Measurements from ENCODE around the gene ARL14EPL.

The ARL14EPL gene

GRCh38 chr5:116023619-116024018 is 8.7 kb upstream of the ARL14EPL start:
- TF ChIP-seq TOX (CRISPR knock-in tag; IDR thresholded peaks at IDR 0.05; ENCODE audit: borderline replicate concordance) (no peak), ISL1 (CRISPR knock-in tag; IDR thresholded peaks at IDR 0.05) (no peak), GLIS3 (CRISPR knock-in tag; IDR thresholded peaks at IDR 0.05) (no peak), ZNF565 (CRISPR knock-in tag; conservative IDR thresholded peaks at IDR 0.05; ENCODE audit: low read depth) (no peak), CREB5 (CRISPR knock-in tag; IDR thresholded peaks at IDR 0.05; ENCODE audit: low read depth) (no peak), SNAI2 (CRISPR knock-in tag; IDR thresholded peaks at IDR 0.05) (no peak), CSDC2 (CRISPR knock-in tag; IDR thresholded peaks at IDR 0.05) (no peak), ESRRG (CRISPR knock-in tag; IDR thresholded peaks at IDR 0.05) (no peak), ZFP30 (CRISPR knock-in tag; IDR thresholded peaks at IDR 0.05) (no peak), TCF4 (CRISPR knock-in tag; IDR thresholded peaks at IDR 0.05; ENCODE audit: borderline replicate concordance) (no peak), ZNF8 (CRISPR knock-in tag; IDR thresholded peaks at IDR 0.05) (no peak), ARNTL (CRISPR knock-in tag; IDR thresholded peaks at IDR 0.05; ENCODE audit: borderline replicate concordance, low read depth) (no peak)
- ATAC-seq, result no peak

GRCh38 chr5:116025866-116026265 is 6.4 kb upstream of the ARL14EPL start:
- ATAC-seq, result no peak
- TF ChIP-seq CSDC2 (CRISPR knock-in tag; IDR thresholded peaks at IDR 0.05) (no peak), CSRNP3 (CRISPR knock-in tag; IDR thresholded peaks at IDR 0.05) (no peak), TSHZ2 (CRISPR knock-in tag; IDR thresholded peaks at IDR 0.05) (no peak), ZC3H10 (CRISPR knock-in tag; IDR thresholded peaks at IDR 0.05) (no peak), TOX (CRISPR knock-in tag; IDR thresholded peaks at IDR 0.05; ENCODE audit: borderline replicate concordance) (no peak), ZNF70 (CRISPR knock-in tag; IDR thresholded peaks at IDR 0.05) (no peak), BACH2 (CRISPR knock-in tag; IDR thresholded peaks at IDR 0.05; ENCODE audit: borderline replicate concordance) (no peak), TCF4 (CRISPR knock-in tag; IDR thresholded peaks at IDR 0.05; ENCODE audit: borderline replicate concordance) (no peak), SNAI2 (CRISPR knock-in tag; IDR thresholded peaks at IDR 0.05) (no peak), CREB5 (CRISPR knock-in tag; IDR thresholded peaks at IDR 0.05; ENCODE audit: low read depth) (no peak), PPARA (CRISPR knock-in tag; IDR thresholded peaks at IDR 0.05; ENCODE audit: borderline replicate concordance) (no peak), RARB (CRISPR knock-in tag; IDR thresholded peaks at IDR 0.05) (no peak), ARNTL (CRISPR knock-in tag; IDR thresholded peaks at IDR 0.05; ENCODE audit: borderline replicate concordance, low read depth) (no peak)

- TF ChIP-seq SNAI2 (CRISPR knock-in tag; IDR thresholded peaks at IDR 0.05) (no peak), POU6F1 (CRISPR knock-in tag; IDR thresholded peaks at IDR 0.05; ENCODE audit: borderline replicate concordance, low read depth) (no peak), TSHZ2 (CRISPR knock-in tag; IDR thresholded peaks at IDR 0.05) (no peak), TCF4 (CRISPR knock-in tag; IDR thresholded peaks at IDR 0.05; ENCODE audit: borderline replicate concordance) (no peak), ZNF70 (CRISPR knock-in tag; IDR thresholded peaks at IDR 0.05) (no peak), ZNF565 (CRISPR knock-in tag; conservative IDR thresholded peaks at IDR 0.05; ENCODE audit: low read depth) (no peak)
- no peak for ATAC-seq
Measured at GRCh38 chr5:116032991-116033390, 719 bp downstream of the ARL14EPL start.
